H1 (cell line): ENCODE results near the gene THYN1. TPM values are rescaled to one million over a fixed set of nuclear protein-coding genes. Genes with fewer than 3 reads are reported as not detected.

Experiments
- CTCF ChIA-PET: fragments of 300-600 bp; sonication (Branson Sonifier 250); formaldehyde crosslinking; loops from one replicate; lab custom pipeline; 2021; ENCODE audit not compliant: partially characterized antibody; lab: Charles Lee
- POLR2A ChIA-PET: fragments of 300-600 bp; sonication (Branson Sonifier 250); formaldehyde crosslinking; loops from one replicate; lab custom pipeline; 2021; ENCODE audit warnings: inconsistent platforms; ENCODE audit not compliant: partially characterized antibody; lab: Charles Lee
- DNase-seq, 2 experiments: peaks; one replicate each; pipeline versions ENCODE4 v3.0.0 to v3.0.0-alpha.2; 2010 to 2022; ENCODE audit warnings: low spot score in 2 of 2, low read depth in 1 of 2, mixed read lengths in 1 of 2
- FAIRE-seq: peaks from 2 replicates; lab custom pipeline; 2011; peaks lifted over from hg19 to GRCh38; lab: Jason Lieb, UNC
- H2AFZ ChIP-seq: 2 replicates; pipeline ENCODE4 v1.8.1; 2012; ENCODE audit warnings: low read length, inconsistent platforms
- H2AK5ac ChIP-seq: 2 replicates; pipeline ENCODE4 v1.6.1; 2013; ENCODE audit warnings: low read depth, low read length
- H2BK120ac ChIP-seq: replicated peaks from 2 replicates; pipeline ENCODE3; 2013; ENCODE audit warnings: low read depth, low read length, inconsistent platforms
- H2BK12ac ChIP-seq: 2 replicates; pipeline ENCODE4 v1.6.1; 2013; ENCODE audit warnings: low read depth, low read length
- H2BK15ac ChIP-seq: 2 replicates; pipeline ENCODE4 v1.6.1; 2013; ENCODE audit warnings: low read length
- H2BK20ac ChIP-seq: 2 replicates; pipeline ENCODE4 v1.6.1; 2013; ENCODE audit warnings: low read length
- H2BK5ac ChIP-seq: 2 replicates; pipeline ENCODE4 v1.6.1; 2013; ENCODE audit warnings: low read depth, low read length
- H3K14ac ChIP-seq: 2 replicates; pipeline ENCODE4 v1.6.1; 2013; ENCODE audit warnings: inconsistent platforms; ENCODE audit not compliant: insufficient read length
- H3K18ac ChIP-seq: 2 replicates; pipeline ENCODE4 v1.6.1; 2013; ENCODE audit warnings: low read length; ENCODE audit errors: extremely low read depth
- H3K23ac ChIP-seq: 2 replicates; pipeline ENCODE4 v1.6.1; 2013; ENCODE audit warnings: inconsistent platforms; ENCODE audit not compliant: insufficient read length
- H3K23me2 ChIP-seq: 2 replicates; pipeline ENCODE4 v1.6.1; 2013; ENCODE audit warnings: low read depth, low read length
- H3K27ac ChIP-seq: 2 replicates; pipeline ENCODE4 v1.6.1; 2011; ENCODE audit warnings: low read depth, low read length, inconsistent platforms
- H3K27me3 ChIP-seq, 4 experiments: replicated peaks in 1 of 4; 1 replicate in 1 of 4; 2 replicates in 3 of 4; pipeline versions ENCODE4 v1.6.1 to v1.8.1; 2011 to 2013; ENCODE audit warnings: low read length in 3 of 4, mild to moderate bottlenecking in 3 of 4, inconsistent platforms in 2 of 4, mixed read lengths in 2 of 4, moderate library complexity in 1 of 4; ENCODE audit not compliant: control insufficient read depth in 3 of 4, insufficient read depth in 3 of 4; ENCODE audit errors: extremely low read depth in 1 of 4
- H3K36me3 ChIP-seq, 4 experiments: 2 replicates each; pipeline versions ENCODE4 v1.6.1 to v1.8.1; 2011 to 2013; ENCODE audit warnings: mild to moderate bottlenecking in 4 of 4, low read length in 3 of 4, moderate library complexity in 2 of 4, control low read depth in 1 of 4, inconsistent platforms in 1 of 4; ENCODE audit not compliant: insufficient read depth in 4 of 4, control insufficient read depth in 2 of 4
- H3K4ac ChIP-seq: replicated peaks from 2 replicates; pipeline ENCODE3; 2013; ENCODE audit warnings: low read length, low read depth, mixed read lengths, inconsistent platforms; ENCODE audit not compliant: insufficient read length
- H3K4me1 ChIP-seq, 4 experiments: replicated peaks in 1 of 4; 1 replicate in 1 of 4; 2 replicates in 3 of 4; pipeline versions ENCODE4 v1.6.1 to v1.8.1; 2011 to 2013; ENCODE audit warnings: low read length in 3 of 4, inconsistent platforms in 2 of 4, mixed read lengths in 1 of 4; ENCODE audit not compliant: insufficient read depth in 4 of 4, control insufficient read depth in 3 of 4
- H3K4me2 ChIP-seq, 2 experiments: 2 replicates each; pipeline versions ENCODE4 v1.6.1 to v1.8.1; 2011 to 2013; ENCODE audit warnings: low read depth in 2 of 2, low read length in 2 of 2, control low read depth in 1 of 2, inconsistent platforms in 1 of 2, mild to moderate bottlenecking in 1 of 2; ENCODE audit not compliant: insufficient read depth in 1 of 2
- H3K4me3 ChIP-seq, 4 experiments: fragments of 200-600, 300-600 bp in 1 of 4; sonication (generic), shearing (Covaris generic), sonication (Bioruptor Twin) in 1 of 4; 2 replicates each; pipeline versions ENCODE4 v1.5.1 to v1.8.1; 2011 to 2016; ENCODE audit warnings: low read length in 4 of 4, low read depth in 3 of 4, control low read depth in 2 of 4, inconsistent platforms in 2 of 4, mild to moderate bottlenecking in 2 of 4, mixed read lengths in 1 of 4, moderate library complexity in 1 of 4; ENCODE audit not compliant: insufficient read depth in 2 of 4; ENCODE audit errors: extremely low read depth in 1 of 4
- H3K56ac ChIP-seq: replicated peaks from 2 replicates; pipeline ENCODE3; 2013; ENCODE audit warnings: low read depth, mild to moderate bottlenecking, mixed read lengths, low read length, inconsistent platforms; ENCODE audit not compliant: insufficient read length
- H3K79me1 ChIP-seq: 2 replicates; pipeline ENCODE4 v1.6.1; 2013; ENCODE audit warnings: low read depth, low read length, control low read depth
- H3K79me2 ChIP-seq, 2 experiments: 2 replicates each; pipeline versions ENCODE4 v1.6.1 to v1.8.1; 2012 to 2013; ENCODE audit warnings: low read length in 2 of 2, mild to moderate bottlenecking in 2 of 2, inconsistent platforms in 1 of 2; ENCODE audit not compliant: insufficient read depth in 2 of 2, control insufficient read depth in 1 of 2
- H3K9ac ChIP-seq, 4 experiments: replicated peaks in 1 of 4; 1 replicate in 1 of 4; 2 replicates in 3 of 4; pipeline versions ENCODE4 v1.6.1 to v1.8.1; 2011 to 2013; ENCODE audit warnings: low read depth in 3 of 4, low read length in 3 of 4, control low read depth in 2 of 4, mild to moderate bottlenecking in 2 of 4, moderate library complexity in 2 of 4, inconsistent platforms in 1 of 4; ENCODE audit errors: extremely low read depth in 1 of 4
- H3K9me3 ChIP-seq, 2 experiments: 2 replicates each; pipeline versions ENCODE4 v1.6.1 to v1.8.1; 2012 to 2013; ENCODE audit warnings: mild to moderate bottlenecking in 2 of 2, moderate library complexity in 2 of 2, control low read depth in 1 of 2, inconsistent platforms in 1 of 2, low read depth in 1 of 2, low read length in 1 of 2, mixed read lengths in 1 of 2; ENCODE audit not compliant: insufficient read depth in 2 of 2
- H4K20me1 ChIP-seq, 2 experiments: replicated peaks in 1 of 2; 2 replicates each; pipeline versions ENCODE3 to v1.8.1; 2011 to 2013; ENCODE audit warnings: inconsistent platforms in 2 of 2, low read length in 2 of 2, mild to moderate bottlenecking in 1 of 2; ENCODE audit not compliant: insufficient read depth in 2 of 2, control insufficient read depth in 1 of 2
- H4K5ac ChIP-seq: 2 replicates; pipeline ENCODE4 v1.6.1; 2013; ENCODE audit warnings: low read length, low read depth, mixed read lengths, inconsistent platforms; ENCODE audit not compliant: insufficient read length
- H4K8ac ChIP-seq: 2 replicates; pipeline ENCODE4 v1.8.0; 2013; ENCODE audit warnings: mild to moderate bottlenecking, moderate library complexity, low read length, inconsistent platforms; ENCODE audit not compliant: insufficient read depth; ENCODE audit errors: extremely low read depth
- H4K91ac ChIP-seq: replicated peaks from 2 replicates; pipeline ENCODE3; 2013; ENCODE audit warnings: low read length, mixed read lengths, inconsistent platforms; ENCODE audit not compliant: insufficient read length
- ATF2 ChIP-seq: IDR thresholded peaks from 2 replicates; pipeline ENCODE4 v1.6.1; 2012; ENCODE audit warnings: low read length, inconsistent platforms
- CBX8 ChIP-seq: fragments of 300-800, 300-1000 bp; sonication (generic); IDR thresholded peaks from 2 replicates; pipeline ENCODE4 v1.7.1; 2016; ENCODE audit warnings: low read depth, low read length, borderline replicate concordance
- CTBP2 ChIP-seq: IDR thresholded peaks from 2 replicates; pipeline ENCODE4 v1.7.0; 2011; ENCODE audit warnings: borderline replicate concordance, mild to moderate bottlenecking, moderate library complexity, mixed read lengths, low read length; ENCODE audit not compliant: insufficient read depth, insufficient read length
- PHF8 ChIP-seq: fragments of 200-600 bp; sonication (generic); conservative IDR thresholded peaks from 2 replicates; pipeline ENCODE4 v1.7.1; 2012; ENCODE audit warnings: low read depth, mild to moderate bottlenecking, inconsistent platforms, low read length, moderate library complexity
- RBBP5 ChIP-seq: IDR thresholded peaks from 2 replicates; pipeline ENCODE4 v1.7.1; 2012; ENCODE audit warnings: low read depth, mild to moderate bottlenecking, inconsistent platforms, low read length, moderate library complexity, borderline replicate concordance
- SIX5 ChIP-seq: IDR thresholded peaks from 2 replicates; pipeline ENCODE4 v1.6.1; 2011; ENCODE audit warnings: mild to moderate bottlenecking, low read depth, low read length
- TEAD4 ChIP-seq: IDR thresholded peaks from 2 replicates; pipeline ENCODE4 v1.6.1; 2012; ENCODE audit warnings: low read depth, low read length, inconsistent platforms, mixed read lengths
- WGBS, 2 experiments: shearing (Covaris generic) in 1 of 2; methylation state at CpG; one replicate each; pipeline versions ENCODE4 v1.1.6 to v1.1.7; 2013 to 2015; ENCODE audit warnings: low lambda C conversion rate in 2 of 2, mixed read lengths in 2 of 2, inconsistent platforms in 1 of 2, low coverage in 1 of 2, missing lambda C conversion rate in 1 of 2; ENCODE audit not compliant: insufficient replicate concordance in 2 of 2, insufficient coverage in 1 of 2, insufficient read length in 1 of 2; ENCODE audit errors: extremely low coverage in 1 of 2, missing lambda C conversion rate in 1 of 2; 5-methylcytosine and 5-hydroxymethylcytosine counted together
- polyA plus RNA-seq, 7 experiments: library from polyadenylated mRNA; depleted of rRNA in 3 of 7; stranded (reverse) in 5 of 7; unstranded in 2 of 7; fragments of >200 nt in 5 of 7; fragments of 200-250 nt in 2 of 7; gene quantifications; 1 replicate in 5 of 7; 2 replicates in 1 of 7; 4 replicates in 1 of 7; pipeline versions ENCODE4 v1.2.1 to v1.2.3, GENCODE V29; 2011 to 2013; ENCODE audit warnings: missing spikeins in 2 of 7, mixed read lengths in 2 of 7
- total RNA-seq: library from RNA; stranded (reverse); fragmentation: NEBNext Ultra II Directional; extraction: Animal tissue kit (Norgen Biotek cat#: 25700); gene quantifications from 2 replicates; pipeline ENCODE4 v1.2.1, GENCODE V29; 2021
- TF ChIP-seq, protein P1 (sequence below): IDR thresholded peaks from 2 replicates; pipeline ENCODE4 v1.6.1; 2011; ENCODE audit warnings: low read depth, mild to moderate bottlenecking, low read length; ENCODE audit not compliant: insufficient read depth

The THYN1 gene
- total and polyA plus RNA-seq, 2 of the 8 experiments (the other 6 are each of a cell fraction or from before 2014, with no cell fraction given), result 77.3 to 95.1 TPM

- Histone ChIP-seq H3K18ac (no peak overlapping the region), H3K56ac (no peak overlapping the region), H3K23me2 (no peaks in the 10 kb centered on the region; the same call in 1 of the 2 replicates), H3K9ac (no peak overlapping the region), H4K91ac (no peak overlapping the region), H2BK12ac (no peak overlapping the region), H3K9me3 (no peaks in the 10 kb centered on the region), H3K79me2 (peaks cover 0 to 2% of the 10 kb centered on the region in 2 experiments; a peak in 1 of 4 replicates), H3K27ac (no peak overlapping the region), H3K4me3 (no peak overlapping the region), H3K14ac (no peak overlapping the region), H3K4ac (no peak overlapping the region), H3K36me3 (peaks cover 15 to 71% (median 48%) of the 10 kb centered on the region in 4 experiments; a peak in 7 of 8 replicates), H3K27me3 (no peaks in the 10 kb centered on the region), H2BK20ac (no peak overlapping the region), H2AK5ac (no peak overlapping the region), H2BK120ac (no peak overlapping the region), H3K79me1 (peaks cover 2% of the 10 kb centered on the region; the same call in 1 of the 2 replicates), H3K23ac (no peak overlapping the region), H3K4me2 (no peak overlapping the region), H4K5ac (no peak overlapping the region), H2BK5ac (no peak overlapping the region), H3K4me1 (no peaks in the 10 kb centered on the region), H4K20me1 (peaks cover 0 to 2% of the 10 kb centered on the region in 2 experiments), H2AFZ (no peak overlapping the region), H2BK15ac (no peak overlapping the region), H4K8ac (no peak overlapping the region)
- FAIRE-seq (no peak), DNase-seq (no peak)
- ChIA-PET CTCF (interaction anchor here (1.5 kb wide), 1 partner anchor 59 kb away, joined by 5 read pairs; no protein-coding TSS in a partner anchor), POLR2A (no interaction called here)
- 91% methylated on average over 4 of the region's 4 CpGs; no CpG with 5 or more reads in 1 of the 2 experiments for WGBS, 2 experiments
- TF ChIP-seq SIX5, result no peak
- TF ChIP-seq ATF2, result no peak
- TF ChIP-seq CBX8, result no peak
- TF ChIP-seq PHF8, result no peak
- no peak for TF ChIP-seq TEAD4
- no peak for TF ChIP-seq CTBP2
- TF ChIP-seq, protein P1, sequence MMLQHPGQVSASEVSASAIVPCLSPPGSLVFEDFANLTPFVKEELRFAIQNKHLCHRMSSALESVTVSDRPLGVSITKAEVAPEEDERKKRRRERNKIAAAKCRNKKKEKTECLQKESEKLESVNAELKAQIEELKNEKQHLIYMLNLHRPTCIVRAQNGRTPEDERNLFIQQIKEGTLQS, result no peak
- no peak for TF ChIP-seq RBBP5
These were observed 50.5 kb downstream of the THYN1 start for GRCh38 chr11:134202661-134203060.
